ENCODE measurements around the gene ABCG1.

ABCG1 gene

GRCh38 chr21:42231756-42232155 lies 12.8 kb downstream of the ABCG1 start:
- no peak for TF ChIP-seq CTCF (IDR thresholded peaks at IDR 0.05; ENCODE audit: low read depth, low read length)
- no peak overlapping the region for H3K4me3 ChIP-seq (ENCODE audit: low read depth, low read length)
- DNase-seq (ENCODE audit: low read depth, low spot score) = no peak
- in situ Hi-C loops (cut with HindIII; ENCODE audit: low sequenced_read_pairs) = no loop called here

GRCh38 chr21:42232176-42232825 lies 13.4 kb downstream of the ABCG1 start:
- H3K4me3 ChIP-seq (ENCODE audit: low read depth, low read length) = no peak overlapping the region
- no peak for TF ChIP-seq CTCF (IDR thresholded peaks at IDR 0.05; ENCODE audit: low read depth, low read length)
- in situ Hi-C loops (cut with HindIII; ENCODE audit: low sequenced_read_pairs) = no loop called here
- no peak for DNase-seq (ENCODE audit: low read depth, low spot score)

GRCh38 chr21:42233067-42233961 lies 14.4 kb downstream of the ABCG1 start:
- TF ChIP-seq CTCF (IDR thresholded peaks at IDR 0.05; ENCODE audit: low read depth, low read length) = no peak
- in situ Hi-C loops (cut with HindIII; ENCODE audit: low sequenced_read_pairs) = no loop called here
- H3K4me3 ChIP-seq (ENCODE audit: low read depth, low read length) = no peak overlapping the region
- peak; percentile 12 for DNase-seq (ENCODE audit: low read depth, low spot score)

GRCh38 chr21:42234041-42234440 lies 15.1 kb downstream of the ABCG1 start:
- in situ Hi-C loops (cut with HindIII; ENCODE audit: low sequenced_read_pairs) = no loop called here
- H3K4me3 ChIP-seq (ENCODE audit: low read depth, low read length) = no peak overlapping the region
- TF ChIP-seq CTCF (IDR thresholded peaks at IDR 0.05; ENCODE audit: low read depth, low read length) = no peak
- DNase-seq (ENCODE audit: low read depth, low spot score) = no peak

GRCh38 chr21:42234464-42235241 lies 15.7 kb downstream of the ABCG1 start:
- TF ChIP-seq CTCF (IDR thresholded peaks at IDR 0.05; ENCODE audit: low read depth, low read length) = no peak
- peak; percentile 31 for DNase-seq (ENCODE audit: low read depth, low spot score)
- in situ Hi-C loops (cut with HindIII; ENCODE audit: low sequenced_read_pairs) = no loop called here
- H3K4me3 ChIP-seq (ENCODE audit: low read depth, low read length) = peak overlapping the region; percentile 34

GRCh38 chr21:42235593-42235992 lies 16.7 kb downstream of the ABCG1 start:
- DNase-seq (ENCODE audit: low read depth, low spot score) = no peak
- no peak for TF ChIP-seq CTCF (IDR thresholded peaks at IDR 0.05; ENCODE audit: low read depth, low read length)
- in situ Hi-C loops (cut with HindIII; ENCODE audit: low sequenced_read_pairs) = no loop called here
- H3K4me3 ChIP-seq (ENCODE audit: low read depth, low read length) = no peak overlapping the region
